ENCODE results near the gene KCNQ1. TPM values are rescaled to one million over a fixed set of nuclear protein-coding genes. Genes with fewer than 3 reads are reported as not detected.

The KCNQ1 gene
- total RNA-seq, 1 experiment from 2014 or later, result not detected

GRCh38 chr11:2561696-2562581, 117.1 kb downstream of the KCNQ1 start:
- H3K9me2 ChIP-seq (ENCODE audit: insufficient read depth), result no peaks in the 10 kb centered on the region
- ChIA-PET CTCF (no interaction called here), POLR2A (ENCODE audit: unreplicated experiment) (no interaction called here)
- no peaks in the 10 kb centered on the region for H3F3A ChIP-seq (ENCODE audit: insufficient read depth, low read depth)
- H3K4me1 ChIP-seq (replicated peaks; ENCODE audit: insufficient read depth), result no peaks in the 10 kb centered on the region
- TF ChIP-seq EZH2 (IDR thresholded peaks at IDR 0.05; ENCODE audit: low read depth) (no peak), CTCF (conservative IDR thresholded peaks at IDR 0.05) (no peak)
- intact Hi-C loops (cut with micrococcal nuclease; ENCODE audit: unreplicated experiment), result no loop called here
- no peak overlapping the region for H3K27ac ChIP-seq
- H3K9me3 ChIP-seq (ENCODE audit: insufficient read depth, low read depth), result no peaks in the 10 kb centered on the region
- H3K4me3 ChIP-seq, result no peak overlapping the region
- DNase-seq, result no peak
- no peak overlapping the region for H3K4me2 ChIP-seq
- H3K27me3 ChIP-seq (ENCODE audit: insufficient read depth, low read depth), result no peaks in the 10 kb centered on the region; the same call in 1 of the 2 replicates
- BruUV-seq (replicated peaks), result no TSS peak
- no peaks in the 10 kb centered on the region for H3K36me3 ChIP-seq (ENCODE audit: low read depth)
- H3K79me2 ChIP-seq (ENCODE audit: low read depth), result no peaks in the 10 kb centered on the region
- no peak overlapping the region for H2AFZ ChIP-seq
- no peaks in the 10 kb centered on the region for H4K20me1 ChIP-seq (ENCODE audit: insufficient read depth)

DNA sequence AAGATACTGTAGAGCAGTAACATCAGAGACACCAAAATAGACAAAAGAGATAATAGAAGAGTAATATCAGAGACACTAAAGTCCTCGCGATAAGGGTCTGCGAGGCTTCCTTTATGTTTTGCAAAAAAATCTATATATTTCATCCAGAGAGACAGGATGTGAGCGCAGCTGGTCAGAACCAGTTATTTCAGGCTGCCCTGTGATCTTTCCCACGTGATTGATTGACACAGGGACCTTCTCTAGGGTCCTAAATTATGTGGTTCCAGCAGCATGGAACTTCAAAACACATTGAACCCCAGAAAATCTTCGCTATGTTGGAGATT, 118.0 kb downstream of the KCNQ1 start:
- Histone ChIP-seq H3K4me2 (no peak overlapping the region), H3K9me3 (ENCODE audit: insufficient read depth, low read depth) (no peaks in the 10 kb centered on the region), H3K79me2 (ENCODE audit: low read depth) (no peaks in the 10 kb centered on the region), H3F3A (ENCODE audit: insufficient read depth, low read depth) (no peaks in the 10 kb centered on the region), H3K4me3 (no peak overlapping the region), H3K4me1 (replicated peaks; ENCODE audit: insufficient read depth) (no peaks in the 10 kb centered on the region), H2AFZ (no peak overlapping the region), H4K20me1 (ENCODE audit: insufficient read depth) (no peaks in the 10 kb centered on the region), H3K36me3 (ENCODE audit: low read depth) (no peaks in the 10 kb centered on the region), H3K27ac (no peak overlapping the region), H3K9me2 (ENCODE audit: insufficient read depth) (no peaks in the 10 kb centered on the region), H3K27me3 (ENCODE audit: insufficient read depth, low read depth) (no peaks in the 10 kb centered on the region)
- no TSS peak for BruUV-seq (replicated peaks)
- DNase-seq, result no peak
- ChIA-PET POLR2A (ENCODE audit: unreplicated experiment) (no interaction called here), CTCF (no interaction called here)
- no peak for TF ChIP-seq CTCF (conservative IDR thresholded peaks at IDR 0.05)
- no peak for TF ChIP-seq EZH2 (IDR thresholded peaks at IDR 0.05; ENCODE audit: low read depth)
- intact Hi-C loops (cut with micrococcal nuclease; ENCODE audit: unreplicated experiment), result no loop called here

DNA sequence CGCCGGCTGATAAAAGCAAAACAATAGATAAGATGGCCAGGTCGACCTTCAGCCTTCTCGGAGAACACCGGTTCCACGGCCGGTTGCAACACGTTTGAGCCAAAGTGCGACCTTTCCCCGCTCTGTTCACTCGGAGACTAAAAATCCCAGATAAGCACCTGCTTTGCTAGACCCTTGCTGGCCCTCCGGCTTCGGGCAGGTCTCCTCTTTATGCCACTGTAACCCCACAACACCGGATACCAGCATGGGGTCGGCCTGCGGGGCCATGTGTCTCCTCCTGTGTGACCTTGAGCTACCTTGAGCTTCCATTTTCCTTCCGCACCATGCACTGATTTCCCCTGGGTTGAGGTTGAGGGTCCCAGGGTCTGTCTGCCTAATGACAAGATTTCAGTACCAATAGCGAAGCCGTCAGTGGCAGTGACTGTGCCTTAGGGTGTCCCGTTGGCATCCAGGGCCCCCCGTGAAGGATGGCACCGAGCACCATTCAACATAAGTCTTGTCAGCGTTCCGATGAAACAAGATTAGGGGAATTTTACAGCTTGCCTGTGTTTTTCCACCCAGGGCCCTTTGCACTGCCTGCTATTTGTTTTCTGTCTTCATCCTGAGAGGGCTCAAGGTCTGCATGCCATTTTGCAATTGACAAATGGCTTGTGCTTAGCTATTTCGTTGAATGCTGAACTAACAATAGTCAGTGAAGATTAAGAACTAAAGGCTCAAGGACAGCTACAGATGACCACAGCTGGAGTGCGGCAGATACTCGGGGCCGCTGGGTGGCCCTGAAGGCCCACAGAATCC, 118.6 kb downstream of the KCNQ1 start:
- intact Hi-C loops (cut with micrococcal nuclease; ENCODE audit: unreplicated experiment), result no loop called here
- Histone ChIP-seq H3K27me3 (ENCODE audit: insufficient read depth, low read depth) (no peaks in the 10 kb centered on the region), H3K9me2 (ENCODE audit: insufficient read depth) (no peaks in the 10 kb centered on the region), H3K79me2 (ENCODE audit: low read depth) (no peaks in the 10 kb centered on the region), H4K20me1 (ENCODE audit: insufficient read depth) (no peaks in the 10 kb centered on the region), H3K27ac (no peak overlapping the region), H3K4me3 (no peak overlapping the region), H2AFZ (no peak overlapping the region), H3K9me3 (ENCODE audit: insufficient read depth, low read depth) (no peaks in the 10 kb centered on the region), H3K4me2 (no peak overlapping the region), H3K4me1 (replicated peaks; ENCODE audit: insufficient read depth) (no peaks in the 10 kb centered on the region), H3F3A (ENCODE audit: insufficient read depth, low read depth) (no peaks in the 10 kb centered on the region), H3K36me3 (ENCODE audit: low read depth) (no peaks in the 10 kb centered on the region)
- ChIA-PET POLR2A (ENCODE audit: unreplicated experiment) (no interaction called here), CTCF (no interaction called here)
- BruUV-seq (replicated peaks), result no TSS peak
- no peak for DNase-seq
- TF ChIP-seq EZH2 (IDR thresholded peaks at IDR 0.05; ENCODE audit: low read depth), result no peak
- no peak for TF ChIP-seq CTCF (conservative IDR thresholded peaks at IDR 0.05)
